Neural progenitor cell (in vitro differentiated cells): ENCODE data around the gene UNC5A.

Experiments
- EZH2 ChIP-seq: fragments of 200-600 bp; sonication (generic); IDR thresholded peaks from 2 replicates; pipeline ENCODE4 v1.6.1; 2017; ENCODE audit warnings: antibody characterized with exemption, mild to moderate bottlenecking, moderate library complexity
- EZH2phosphoT487 ChIP-seq: fragments of 200-600 bp; sonication (generic); IDR thresholded peaks from 2 replicates; pipeline ENCODE4 v1.6.1; 2017; ENCODE audit warnings: antibody characterized with exemption
- TF ChIP-seq, protein P1 (sequence below): fragments of 200-600 bp; sonication (generic); IDR thresholded peaks from 2 replicates; pipeline ENCODE4 v1.5.1; 2017; ENCODE audit warnings: antibody characterized with exemption, mild to moderate bottlenecking

DNA sequence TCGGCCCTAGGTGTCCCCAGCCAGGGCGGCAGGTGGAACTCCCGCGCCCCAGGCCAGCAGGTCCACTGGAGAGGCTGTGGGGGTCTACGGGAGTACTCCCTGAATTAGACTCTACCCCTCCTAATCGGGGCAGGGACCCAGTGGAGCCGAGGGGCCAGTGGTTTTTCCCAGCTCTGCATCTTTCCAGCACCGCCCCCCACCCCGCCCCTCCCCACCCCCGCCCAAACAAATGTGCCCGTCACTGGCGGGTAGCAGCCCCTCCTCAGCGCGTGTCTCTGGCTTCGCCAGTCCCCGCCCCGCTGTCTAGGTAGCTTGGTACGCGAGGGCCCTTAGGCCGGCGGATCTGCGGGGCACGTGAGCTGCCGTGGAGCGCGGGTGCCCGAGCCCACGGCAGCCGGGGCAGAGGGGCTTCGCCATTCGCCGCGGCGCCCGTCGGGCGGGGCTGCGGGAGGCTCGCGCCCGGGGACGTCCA, 7.0 kb downstream of the UNC5A start:
- TF ChIP-seq, protein P1, sequence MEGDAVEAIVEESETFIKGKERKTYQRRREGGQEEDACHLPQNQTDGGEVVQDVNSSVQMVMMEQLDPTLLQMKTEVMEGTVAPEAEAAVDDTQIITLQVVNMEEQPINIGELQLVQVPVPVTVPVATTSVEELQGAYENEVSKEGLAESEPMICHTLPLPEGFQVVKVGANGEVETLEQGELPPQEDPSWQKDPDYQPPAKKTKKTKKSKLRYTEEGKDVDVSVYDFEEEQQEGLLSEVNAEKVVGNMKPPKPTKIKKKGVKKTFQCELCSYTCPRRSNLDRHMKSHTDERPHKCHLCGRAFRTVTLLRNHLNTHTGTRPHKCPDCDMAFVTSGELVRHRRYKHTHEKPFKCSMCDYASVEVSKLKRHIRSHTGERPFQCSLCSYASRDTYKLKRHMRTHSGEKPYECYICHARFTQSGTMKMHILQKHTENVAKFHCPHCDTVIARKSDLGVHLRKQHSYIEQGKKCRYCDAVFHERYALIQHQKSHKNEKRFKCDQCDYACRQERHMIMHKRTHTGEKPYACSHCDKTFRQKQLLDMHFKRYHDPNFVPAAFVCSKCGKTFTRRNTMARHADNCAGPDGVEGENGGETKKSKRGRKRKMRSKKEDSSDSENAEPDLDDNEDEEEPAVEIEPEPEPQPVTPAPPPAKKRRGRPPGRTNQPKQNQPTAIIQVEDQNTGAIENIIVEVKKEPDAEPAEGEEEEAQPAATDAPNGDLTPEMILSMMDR, result no peak
- no peak for TF ChIP-seq EZH2
- no peak for TF ChIP-seq EZH2phosphoT487
